GM19468 (cell line): ENCODE data around the gene SPAG9.

Experiments
- ATAC-seq: cut with Tn5 transposase; IDR thresholded peaks from one replicate; pipeline ENCODE4 v1.9.1; 2021; ENCODE audit warnings: mild to moderate bottlenecking, moderate library complexity, moderate number of reproducible peaks; ENCODE audit not compliant: unreplicated experiment; ENCODE audit errors: extremely low read depth

SPAG9 gene

DNA sequence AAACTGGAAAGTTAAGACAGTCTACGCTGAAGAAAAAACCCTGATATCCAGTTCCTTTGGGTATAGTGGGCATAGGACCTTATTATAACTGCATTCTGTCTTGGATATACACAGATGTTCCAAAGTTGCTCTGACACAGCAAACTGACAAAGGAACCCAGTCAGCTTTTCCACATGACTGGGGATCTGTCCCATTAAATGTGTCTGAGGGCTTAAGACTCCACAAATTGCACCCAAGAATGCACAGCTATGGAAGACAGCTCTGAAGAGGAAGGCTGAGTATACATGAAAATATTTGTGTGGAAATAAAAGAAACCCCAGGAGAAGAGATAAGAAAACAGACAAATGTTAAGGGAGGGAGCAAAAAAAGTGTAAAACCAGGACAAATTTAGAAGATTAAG is 114.1 kb downstream of the SPAG9 start:
- ATAC-seq = no peak

DNA sequence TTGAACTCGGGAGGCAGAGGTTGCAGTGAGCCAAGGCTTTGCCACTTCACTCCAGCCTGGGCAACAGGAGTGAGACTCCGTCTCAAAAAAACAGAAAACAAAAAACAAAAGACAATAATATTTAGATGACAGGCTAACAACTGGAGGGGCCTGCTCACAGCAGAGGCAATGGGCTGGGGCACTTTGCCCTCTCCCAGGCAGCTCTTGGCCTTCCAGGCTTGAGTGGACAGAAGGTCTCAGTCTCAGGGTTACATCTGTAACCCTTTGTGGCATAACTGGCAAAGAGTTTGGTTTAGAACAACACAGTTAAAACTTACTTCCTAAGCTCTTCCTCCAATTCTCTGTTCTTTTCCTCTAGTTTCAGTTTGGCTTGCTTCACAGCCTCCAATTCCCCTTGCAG is 114.9 kb downstream of the SPAG9 start:
- ATAC-seq = no peak

DNA sequence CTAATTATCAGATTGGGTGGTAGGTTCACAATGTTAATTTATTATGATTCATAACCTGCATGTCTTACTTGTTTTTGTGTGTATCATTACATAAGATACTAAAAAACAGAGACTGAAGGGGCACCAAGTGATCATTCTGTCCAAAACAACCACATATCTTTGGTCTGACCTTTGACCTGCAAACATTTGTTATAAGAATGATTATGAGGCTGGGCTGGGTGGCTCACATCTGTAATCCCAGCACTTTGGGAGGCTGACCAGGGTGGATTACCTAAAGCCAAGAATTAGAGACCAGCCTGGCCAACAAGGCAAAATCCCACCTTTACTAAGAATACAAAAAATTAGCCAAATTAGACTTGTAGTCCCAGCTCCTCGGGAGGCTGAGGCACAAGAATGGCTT is 116.4 kb downstream of the SPAG9 start:
- no peak for ATAC-seq

DNA sequence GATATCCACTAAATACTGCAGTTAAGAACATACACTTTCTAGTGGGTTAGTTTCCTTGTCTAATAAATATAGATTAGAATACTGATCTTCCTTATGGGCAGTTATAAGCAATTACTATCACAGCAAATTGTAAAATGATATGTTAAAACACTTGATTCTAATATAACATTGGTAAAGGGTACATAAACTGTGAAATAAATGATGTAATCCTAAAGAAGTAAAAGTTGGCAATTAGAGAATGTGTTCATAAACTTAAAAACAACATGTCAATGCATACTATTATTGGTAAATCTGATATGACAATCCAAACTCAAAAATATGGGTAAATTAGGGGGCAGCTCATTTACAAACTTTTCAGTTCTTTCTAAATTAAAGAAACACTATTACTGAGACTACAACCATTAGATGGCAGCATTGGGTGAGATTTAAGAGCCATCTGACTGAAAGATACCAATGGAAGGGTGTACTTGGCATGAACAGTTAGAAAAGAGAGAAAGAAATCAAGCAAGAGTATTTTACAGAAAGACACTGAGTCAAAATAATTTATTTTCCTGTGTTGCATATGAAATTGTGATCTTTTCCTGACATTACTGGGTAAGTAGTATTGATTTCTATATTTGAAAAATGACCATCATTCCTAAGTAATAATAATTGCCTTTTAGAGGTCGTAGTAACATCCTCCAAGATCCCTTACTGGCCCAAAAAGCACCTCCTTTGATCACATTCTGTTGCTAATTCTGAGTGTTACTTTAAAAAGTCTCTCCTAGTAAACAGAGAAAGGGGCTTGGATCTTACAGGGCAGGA is 119.6 kb downstream of the SPAG9 start:
- peak; percentile 62 for ATAC-seq

DNA sequence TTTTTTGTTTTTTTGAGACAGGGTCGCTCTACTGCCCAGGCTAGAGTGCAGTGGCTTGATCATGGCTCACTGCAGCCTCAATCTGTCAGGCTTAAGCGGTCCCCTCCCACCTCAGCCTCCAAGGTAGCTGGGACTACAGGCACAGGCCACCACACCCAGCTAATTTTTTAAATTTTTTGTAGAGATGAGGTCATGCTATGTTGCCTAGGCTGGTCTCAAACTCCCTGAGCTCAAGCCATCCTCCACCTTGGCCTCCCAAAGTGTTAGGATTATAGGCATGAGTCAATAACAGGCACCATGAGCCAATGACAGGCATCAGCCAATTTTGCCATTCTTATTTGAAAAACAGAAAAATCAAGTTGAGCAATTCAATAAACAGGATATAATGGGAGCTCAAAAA is 125.0 kb downstream of the SPAG9 start:
- ATAC-seq = no peak

DNA sequence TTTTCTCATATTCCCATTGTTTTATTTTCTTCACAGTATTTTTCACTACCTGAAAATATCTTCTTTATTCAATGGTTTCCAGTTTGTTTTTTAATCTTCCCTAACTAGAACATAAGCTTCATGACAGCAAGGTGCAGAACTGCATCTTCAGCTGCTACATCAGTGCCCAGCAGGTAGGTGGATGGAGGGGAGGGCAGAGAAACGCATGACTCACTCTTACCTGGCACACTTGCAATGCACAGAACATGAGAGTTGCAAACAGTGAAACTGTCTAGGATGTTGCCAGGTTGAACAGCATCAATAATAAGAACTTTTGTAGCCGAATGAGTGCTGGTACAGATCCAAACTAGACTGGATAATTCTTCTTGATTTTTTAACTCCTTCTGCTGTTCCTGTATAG is 127.1 kb downstream of the SPAG9 start:
- no peak for ATAC-seq

DNA sequence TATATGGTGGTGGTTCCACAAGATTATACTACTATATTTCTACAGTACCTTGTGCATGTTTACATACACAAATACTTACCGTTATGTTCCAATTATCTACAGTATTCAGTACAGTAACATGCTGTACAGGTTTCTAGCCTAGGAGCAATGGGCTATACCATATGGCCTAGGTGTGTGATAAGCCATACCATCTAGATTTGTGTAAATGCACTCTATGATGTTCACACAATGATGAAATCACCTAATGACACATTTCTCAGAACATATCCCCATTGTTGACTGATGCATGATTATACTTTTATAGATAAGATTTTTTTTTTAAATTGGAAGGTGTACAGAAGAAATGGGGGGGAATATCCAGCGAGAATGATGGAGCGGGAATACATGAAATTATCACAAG is 131.5 kb downstream of the SPAG9 start:
- ATAC-seq = no peak

DNA sequence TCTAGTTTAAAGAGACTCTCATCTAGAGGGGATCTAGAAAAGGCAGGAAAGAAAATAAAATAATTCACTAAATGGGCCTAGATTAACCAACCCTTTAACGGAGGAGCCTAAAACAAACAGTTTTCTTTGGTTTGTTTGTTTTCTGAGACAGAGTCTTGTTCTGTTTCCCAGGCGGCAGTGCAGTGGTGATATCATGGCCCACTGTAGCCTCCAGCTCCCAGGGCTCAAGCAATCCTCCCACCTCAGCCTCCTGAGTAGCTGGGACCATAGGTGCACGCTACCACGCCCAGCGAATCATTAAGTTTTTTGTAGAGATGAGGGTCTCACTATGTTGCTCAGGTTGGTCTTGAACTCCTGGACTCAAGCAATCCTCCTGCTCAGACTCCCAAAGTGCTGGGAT is 132.2 kb downstream of the SPAG9 start:
- ATAC-seq = no peak

DNA sequence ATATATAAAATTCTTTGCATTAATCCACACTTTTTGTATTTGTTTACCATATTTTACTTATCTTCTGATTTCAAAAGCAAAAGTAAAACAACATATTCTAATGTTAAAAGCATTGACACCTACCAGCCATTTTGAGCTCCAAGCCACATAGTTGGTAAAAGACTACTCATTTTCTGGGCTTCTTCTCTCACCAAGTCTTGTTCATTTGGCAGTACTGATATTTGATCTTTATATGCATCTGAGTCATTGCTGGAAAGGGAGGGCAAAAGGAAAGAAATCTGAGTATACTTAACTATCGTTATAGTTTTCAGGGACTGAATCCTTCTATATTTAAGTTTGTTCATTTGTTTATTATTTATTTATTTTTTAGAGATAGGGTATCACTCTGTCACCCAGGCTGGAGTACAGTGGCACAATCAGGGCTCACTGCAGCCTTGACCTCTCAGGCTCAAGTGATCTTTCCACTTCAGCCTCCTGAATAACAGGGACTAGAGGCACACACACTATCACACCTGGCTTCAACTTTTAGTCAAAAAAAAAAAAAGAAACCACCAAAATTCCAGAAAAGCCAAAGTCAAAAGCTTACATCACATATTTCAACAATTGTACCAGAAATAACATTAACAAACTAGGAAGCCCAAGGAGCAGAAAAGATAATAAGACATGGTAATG is 133.5 kb downstream of the SPAG9 start:
- no peak for ATAC-seq

DNA sequence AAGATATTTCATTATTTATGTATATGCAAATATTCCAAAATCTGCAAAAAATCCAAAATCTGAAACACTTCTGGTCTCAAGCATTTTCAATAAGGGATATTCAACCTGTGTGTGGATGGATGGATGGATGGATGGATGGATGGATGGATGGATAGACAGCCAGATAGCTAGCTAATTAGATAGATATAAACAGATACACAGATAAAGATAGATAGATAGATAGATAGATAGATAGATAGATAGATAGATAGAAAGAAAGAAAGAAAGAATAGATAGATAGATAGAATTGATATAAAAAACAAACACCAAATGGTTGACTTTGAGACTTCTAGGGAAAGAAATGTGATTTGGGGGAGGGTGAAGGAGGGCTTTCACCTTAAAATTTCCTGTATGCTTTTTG is 139.4 kb downstream of the SPAG9 start:
- no peak for ATAC-seq

DNA sequence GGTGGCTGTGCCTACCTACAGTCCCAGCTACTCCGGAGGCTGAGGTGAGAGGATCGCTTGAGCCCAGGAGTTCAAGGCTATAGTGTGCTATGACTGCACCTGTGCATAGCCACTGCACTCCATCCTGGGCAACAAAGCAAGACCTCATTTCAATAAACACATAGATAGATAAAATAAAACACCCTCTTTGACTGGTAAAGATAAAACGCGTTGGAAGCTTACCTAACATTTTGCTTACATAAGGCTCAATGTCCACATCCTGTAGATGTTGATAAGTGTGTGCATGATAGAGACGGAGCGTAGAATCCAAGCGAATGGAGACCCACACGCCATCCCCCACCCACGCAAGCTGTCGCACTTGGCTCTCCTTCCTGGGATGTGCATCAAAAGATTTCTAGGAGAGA is 141.1 kb downstream of the SPAG9 start:
- no peak for ATAC-seq

DNA sequence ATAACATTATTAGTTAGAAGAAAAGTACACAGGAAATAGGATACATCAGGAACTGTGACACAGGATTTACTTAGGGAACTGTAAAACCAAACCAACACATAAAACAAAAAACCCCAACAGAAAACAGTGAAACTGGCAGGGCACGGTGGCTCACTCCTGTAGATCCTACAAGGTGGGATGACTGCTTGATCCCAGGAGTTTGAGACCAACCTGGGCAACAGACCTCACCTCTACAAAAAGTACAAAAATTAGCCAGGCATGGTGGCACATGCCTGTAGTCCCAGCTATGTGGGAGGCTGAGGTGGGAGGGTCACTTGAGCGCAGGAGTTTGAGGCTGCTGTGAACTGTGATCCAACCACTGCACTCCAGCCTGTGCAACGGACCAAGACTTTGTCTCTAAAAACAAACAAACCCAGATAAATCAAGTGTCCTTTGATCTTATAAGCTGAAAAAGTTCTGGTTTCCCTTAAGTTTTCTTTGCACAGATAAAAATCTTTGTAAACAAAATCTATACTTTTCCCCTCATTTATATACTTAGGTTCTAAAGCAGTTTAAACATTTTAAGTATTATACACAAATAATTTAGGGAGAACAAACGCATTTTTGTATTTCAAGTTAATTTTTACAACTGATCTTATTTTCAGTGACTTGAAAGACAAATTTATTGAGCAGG is 143.0 kb downstream of the SPAG9 start:
- ATAC-seq = no peak

DNA sequence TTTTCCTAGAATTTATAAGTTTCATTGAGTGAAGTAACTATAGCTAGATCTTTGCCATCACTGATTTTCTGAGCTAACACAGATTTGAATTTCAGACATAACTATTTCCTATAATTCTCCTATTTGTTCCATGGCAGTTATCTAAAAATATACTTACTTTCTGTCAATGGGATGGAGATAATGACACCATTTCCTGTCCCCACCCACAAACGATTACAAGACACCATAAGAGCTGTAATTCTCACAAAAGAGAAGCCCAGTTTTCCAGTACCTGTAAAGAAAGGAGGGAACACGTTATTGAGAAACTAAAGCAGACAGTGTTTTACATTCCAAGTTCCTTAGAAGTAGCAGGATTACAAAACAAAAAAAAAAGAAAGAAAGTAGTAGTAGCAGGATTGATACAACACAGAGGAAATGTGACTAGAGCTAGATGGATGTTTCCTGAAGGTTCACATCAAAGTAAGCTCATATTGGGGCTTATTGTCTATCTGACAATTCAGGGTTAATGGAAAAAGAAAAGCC is 143.7 kb downstream of the SPAG9 start:
- no peak for ATAC-seq

DNA sequence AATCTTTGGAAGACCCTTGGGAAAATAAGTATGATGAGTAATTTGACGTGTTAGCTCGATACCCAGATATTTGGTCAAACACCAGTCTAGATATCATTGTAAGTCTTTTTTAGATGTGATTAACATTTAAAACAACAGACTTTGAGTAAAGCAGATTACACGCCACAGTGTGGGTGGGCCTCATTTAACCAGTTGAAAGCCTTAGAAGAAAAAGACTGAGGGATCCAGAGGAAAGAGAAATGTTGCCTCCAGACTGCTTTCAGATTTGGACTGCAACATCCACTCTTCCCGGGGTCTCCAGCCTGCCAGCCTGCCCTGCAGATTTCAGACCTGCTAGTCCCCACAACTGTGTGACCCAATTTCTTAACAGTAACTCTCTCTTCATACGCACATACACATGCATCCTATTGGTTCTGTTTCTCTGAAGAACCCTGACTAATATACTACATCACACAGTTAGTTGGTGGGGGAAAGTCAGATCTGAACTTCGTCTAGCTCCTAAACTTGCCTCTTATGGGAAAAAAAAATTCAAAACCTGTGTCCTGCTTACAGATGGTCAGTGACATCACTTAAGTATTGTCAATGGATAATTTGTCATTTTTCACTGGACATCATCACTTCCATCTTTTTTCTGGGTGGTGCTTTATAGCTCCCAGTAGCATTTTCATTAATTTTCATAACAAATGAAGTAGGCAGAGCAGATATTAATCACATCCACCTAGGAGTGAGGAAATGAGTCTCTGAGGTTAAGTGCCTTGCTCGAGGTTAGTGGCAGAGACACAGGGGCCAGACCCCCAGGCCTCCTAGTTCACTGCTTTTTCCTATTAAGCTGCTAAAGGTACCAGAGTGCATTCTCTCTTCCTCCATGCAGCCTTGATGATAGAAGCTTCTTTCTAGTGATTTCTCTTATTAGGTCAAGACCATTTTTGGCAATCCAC is 146.8 kb downstream of the SPAG9 start:
- ATAC-seq = no peak

DNA sequence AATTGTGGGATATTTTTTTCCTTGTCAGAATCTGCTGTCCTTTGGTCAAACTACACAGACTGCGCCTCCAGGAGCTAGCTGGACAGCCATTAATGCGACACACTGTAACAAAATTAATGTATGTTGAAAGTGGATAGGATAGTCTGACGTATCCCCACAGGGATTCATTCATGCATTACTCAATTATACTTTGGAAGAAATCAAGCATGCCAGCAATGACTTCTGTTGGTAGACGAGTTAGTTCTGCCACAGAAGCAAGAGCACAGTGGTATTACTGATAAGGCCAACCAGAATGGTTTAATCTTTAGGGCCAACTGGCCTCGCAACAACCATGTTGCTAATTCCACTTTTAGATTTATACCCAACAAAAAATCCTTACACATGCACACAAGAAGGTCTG is 148.1 kb downstream of the SPAG9 start:
- ATAC-seq = no peak

DNA sequence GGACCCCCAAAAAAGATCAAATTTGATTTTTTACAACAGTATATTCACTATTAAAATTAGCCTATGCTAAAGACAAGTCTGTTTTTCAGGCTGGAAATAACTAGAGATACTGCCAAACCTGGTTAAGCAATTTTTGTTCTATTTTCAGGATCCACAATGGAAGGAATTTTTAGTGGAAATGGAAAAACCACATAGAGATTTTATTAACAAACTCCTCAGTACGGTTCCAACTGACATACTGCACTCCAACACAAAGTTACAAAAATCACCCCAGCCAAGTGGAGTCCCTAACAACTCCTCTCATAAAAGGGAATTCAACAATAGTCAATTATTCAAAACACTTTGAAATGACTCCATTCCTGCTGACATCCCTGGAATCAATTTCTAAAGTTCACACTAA is 152.9 kb downstream of the SPAG9 start:
- no peak for ATAC-seq

DNA sequence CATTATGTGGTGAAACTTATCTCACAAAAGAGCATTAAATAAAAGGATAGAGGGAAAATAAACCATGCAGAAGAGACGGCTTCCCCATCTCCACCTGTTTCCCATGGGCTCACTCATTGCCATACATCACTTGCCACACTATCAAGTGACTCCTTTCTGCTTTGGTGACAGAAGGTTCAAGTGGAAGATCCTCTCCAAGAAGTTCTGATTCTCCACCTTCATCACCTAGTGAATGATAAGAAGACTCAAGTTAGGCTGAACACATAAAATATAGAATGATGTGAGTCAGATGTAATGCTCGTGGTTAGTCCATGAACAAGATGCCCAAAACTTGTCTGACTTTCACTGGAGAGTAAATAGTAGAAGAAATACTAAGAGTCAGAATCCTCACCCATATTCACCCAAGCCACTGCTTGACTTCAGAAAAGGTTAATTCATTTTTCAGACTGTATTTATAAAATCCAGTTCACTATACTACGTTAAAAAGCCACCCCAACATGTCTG is 154.5 kb downstream of the SPAG9 start:
- no peak for ATAC-seq

DNA sequence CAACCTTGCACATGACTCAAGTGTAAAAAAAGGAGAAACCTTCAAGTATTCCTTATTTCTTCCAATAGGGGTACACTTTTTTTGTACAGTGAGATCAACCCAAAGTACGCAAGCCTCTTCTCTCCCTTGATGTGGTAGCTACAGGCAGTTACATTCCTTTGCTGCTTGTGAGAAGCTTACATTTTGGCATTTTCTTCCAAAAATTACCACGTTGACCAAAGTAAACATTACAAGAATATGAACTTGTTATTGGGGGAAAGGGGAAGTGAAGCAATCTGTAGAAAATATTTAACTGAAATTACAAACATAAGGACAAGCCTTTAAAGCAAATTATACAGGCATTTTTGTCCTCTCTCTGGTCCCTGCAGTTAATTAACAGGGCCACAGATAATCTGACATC is 157.5 kb downstream of the SPAG9 start:
- no peak for ATAC-seq

DNA sequence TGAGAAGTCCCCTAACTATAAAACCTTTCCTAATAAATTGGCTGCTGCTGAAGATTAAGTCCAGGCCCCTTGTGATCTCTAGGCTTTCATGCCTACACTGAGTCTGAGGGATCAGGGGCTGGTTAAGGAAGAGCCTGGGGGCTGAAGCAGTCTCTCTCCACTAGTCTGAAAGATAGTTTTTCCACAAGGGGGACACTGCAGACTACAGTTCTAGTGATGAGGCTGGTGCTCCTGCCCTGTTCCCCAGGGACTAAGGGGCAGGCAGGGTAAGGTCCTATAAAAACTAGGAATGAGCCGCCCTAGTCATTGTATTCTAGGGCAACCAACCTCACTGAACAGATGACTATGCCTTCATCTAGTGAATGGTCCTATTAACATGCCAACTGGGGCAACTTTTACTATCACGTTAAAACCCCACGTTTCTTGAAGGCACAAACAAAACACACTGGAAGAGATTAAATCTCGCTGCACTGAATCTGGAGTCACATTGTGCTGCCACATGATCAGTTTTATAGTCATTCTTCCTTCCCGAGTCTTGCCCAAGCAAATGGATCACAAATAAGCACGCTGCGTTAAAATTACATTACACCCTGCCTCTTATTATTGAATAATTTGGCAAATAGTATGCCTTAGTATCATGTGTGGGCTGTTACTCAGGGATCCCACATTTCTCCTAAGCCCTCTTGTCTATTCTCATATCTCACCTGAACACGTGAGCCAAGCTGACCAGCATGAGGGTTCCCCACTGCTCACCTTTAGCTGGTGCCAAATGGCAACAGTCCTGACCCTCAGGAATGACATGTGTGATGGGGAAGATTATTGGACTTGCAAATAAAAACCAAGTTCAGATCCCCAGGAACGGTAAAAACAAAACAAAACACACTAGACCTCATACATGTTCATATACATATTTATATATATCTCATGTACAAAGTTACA is 159.1 kb downstream of the SPAG9 start:
- ATAC-seq = no peak
